ENCODE measurements around the gene IFRD1.

IFRD1 gene

GRCh38 chr7:112510001-112510742, 59.9 kb downstream of the IFRD1 start:
- ChIA-PET CTCF (interaction anchor here (0.7 to 2.0 kb wide), 3 partner anchors 9 to 14 kb away, joined by 3 to 8 read pairs (median 7); no protein-coding TSS in a partner anchor), POLR2A (no interaction called here)
- H3K9me3 ChIP-seq (ENCODE audit: control insufficient read depth, insufficient read depth, low read depth, low read length): no peaks in the 10 kb centered on the region
- no peak overlapping the region for H3K27ac ChIP-seq (ENCODE audit: extremely low read depth, low read depth, low read length)
- no peaks in the 10 kb centered on the region for H3K36me3 ChIP-seq (ENCODE audit: control insufficient read depth in 2 of 2, insufficient read depth in 1 of 2, low read length in 2 of 2)
- TF ChIP-seq ZNF184 (tag by site-specific recombination; IDR thresholded peaks at IDR 0.05): no peak
- TF ChIP-seq TCF7L2 (IDR thresholded peaks at IDR 0.05; ENCODE audit: borderline replicate concordance, low read depth, low read length): no peak
- TF ChIP-seq ZNF654 (tag by site-specific recombination; IDR thresholded peaks at IDR 0.05; ENCODE audit: low read depth): no peak
- TF ChIP-seq ZNF660 (tag by site-specific recombination; IDR thresholded peaks at IDR 0.05): no peak
- TF ChIP-seq ZNF423 (tag by site-specific recombination; IDR thresholded peaks at IDR 0.05): no peak
- TF ChIP-seq HIC1 (tag by site-specific recombination; IDR thresholded peaks at IDR 0.05): no peak
- TF ChIP-seq BCL11A (tag by site-specific recombination; IDR thresholded peaks at IDR 0.05; ENCODE audit: low read depth): no peak
- TF ChIP-seq ZNF624 (tag by site-specific recombination; IDR thresholded peaks at IDR 0.05): no peak
- no peak for TF ChIP-seq ZSCAN4 (tag by site-specific recombination; IDR thresholded peaks at IDR 0.05)
- TF ChIP-seq HOXC10 (CRISPR knock-in tag; IDR thresholded peaks at IDR 0.05): no peak
- no peak for TF ChIP-seq ZNF10 (tag by site-specific recombination; IDR thresholded peaks at IDR 0.05)
- no peak for TF ChIP-seq TSHZ1 (tag by site-specific recombination; IDR thresholded peaks at IDR 0.05; ENCODE audit: borderline replicate concordance)
- TF ChIP-seq ZNF121 (tag by site-specific recombination; IDR thresholded peaks at IDR 0.05): no peak
- H3K4me3 ChIP-seq (ENCODE audit: low read depth, low read length): no peak overlapping the region
- no peaks in the 10 kb centered on the region for H3K4me1 ChIP-seq (ENCODE audit: control insufficient read depth, insufficient read depth, low read length)

- no peak overlapping the region for H3K4me3 ChIP-seq (ENCODE audit: low read depth, low read length)
- no peaks in the 10 kb centered on the region for H3K9me3 ChIP-seq (ENCODE audit: control insufficient read depth, insufficient read depth, low read depth, low read length)
- CTCF ChIA-PET: interaction anchor here (0.6 to 2.0 kb wide), 3 partner anchors 10 to 915 kb away, joined by 3 to 8 read pairs (median 3); no protein-coding TSS in a partner anchor
- H3K4me1 ChIP-seq (ENCODE audit: control insufficient read depth, insufficient read depth, low read length): no peaks in the 10 kb centered on the region
- TF ChIP-seq EGR2 (tag by site-specific recombination; IDR thresholded peaks at IDR 0.05; ENCODE audit: low read depth) (peak; percentile 90), ZFHX2 (tag by site-specific recombination; conservative IDR thresholded peaks at IDR 0.05) (peak; percentile 50; the same call in 1 of the 2 replicates), ZNF558 (tag by site-specific recombination; IDR thresholded peaks at IDR 0.05) (no peak)
- no peak overlapping the region for H3K27ac ChIP-seq (ENCODE audit: extremely low read depth, low read depth, low read length)
- POLR2A ChIA-PET: no interaction called here
- no peaks in the 10 kb centered on the region for H3K36me3 ChIP-seq (ENCODE audit: control insufficient read depth in 2 of 2, insufficient read depth in 1 of 2, low read length in 2 of 2)
Observed at GRCh38 chr7:112510743-112511110, 60.5 kb downstream of the IFRD1 start.

Measured in HEK293 (cell line).